ENCODE results near the gene GPR156. TPM values are rescaled to one million over a fixed set of nuclear protein-coding genes. Genes with fewer than 3 reads are reported as not detected.

GPR156 gene
- total RNA-seq, 1 donor from 2014 or later = 0.48 TPM

DNA sequence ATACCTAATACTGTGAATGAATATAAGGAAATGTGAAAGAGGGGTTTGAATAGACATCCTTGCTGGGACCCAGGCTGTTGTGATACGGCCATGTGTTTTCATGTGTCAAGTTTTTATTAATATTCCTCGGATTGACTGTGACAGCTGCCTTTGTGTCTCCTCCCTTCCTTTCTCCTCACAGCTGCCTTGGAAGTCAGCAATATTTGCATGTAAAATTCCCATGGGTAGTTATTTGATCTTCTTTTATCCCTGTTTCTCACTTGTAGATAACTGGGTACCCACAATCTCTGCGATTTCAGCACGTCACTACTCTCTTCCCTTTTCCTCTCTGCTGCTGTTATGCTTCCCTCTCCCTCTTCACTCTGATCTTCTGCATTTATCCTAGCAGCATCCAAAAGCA is 9.4 kb downstream of the GPR156 start:
- H3K27ac Mint-ChIP-seq (ENCODE audit: unreplicated experiment) = no peak overlapping the region
- no peaks in the 10 kb centered on the region for H3K36me3 Mint-ChIP-seq (ENCODE audit: unreplicated experiment)
- peaks cover 4% of the 10 kb centered on the region for H3K9me3 Mint-ChIP-seq (ENCODE audit: unreplicated experiment)
- H3K27me3 Mint-ChIP-seq (ENCODE audit: unreplicated experiment) = peaks cover 34% of the 10 kb centered on the region
- H3K4me3 Mint-ChIP-seq (ENCODE audit: unreplicated experiment) = no peak overlapping the region
- no peak for DNase-seq (ENCODE audit: extremely low spot score, unreplicated experiment)
- no peaks in the 10 kb centered on the region for H3K4me1 Mint-ChIP-seq (ENCODE audit: unreplicated experiment)
- TF ChIP-seq, protein P1, sequence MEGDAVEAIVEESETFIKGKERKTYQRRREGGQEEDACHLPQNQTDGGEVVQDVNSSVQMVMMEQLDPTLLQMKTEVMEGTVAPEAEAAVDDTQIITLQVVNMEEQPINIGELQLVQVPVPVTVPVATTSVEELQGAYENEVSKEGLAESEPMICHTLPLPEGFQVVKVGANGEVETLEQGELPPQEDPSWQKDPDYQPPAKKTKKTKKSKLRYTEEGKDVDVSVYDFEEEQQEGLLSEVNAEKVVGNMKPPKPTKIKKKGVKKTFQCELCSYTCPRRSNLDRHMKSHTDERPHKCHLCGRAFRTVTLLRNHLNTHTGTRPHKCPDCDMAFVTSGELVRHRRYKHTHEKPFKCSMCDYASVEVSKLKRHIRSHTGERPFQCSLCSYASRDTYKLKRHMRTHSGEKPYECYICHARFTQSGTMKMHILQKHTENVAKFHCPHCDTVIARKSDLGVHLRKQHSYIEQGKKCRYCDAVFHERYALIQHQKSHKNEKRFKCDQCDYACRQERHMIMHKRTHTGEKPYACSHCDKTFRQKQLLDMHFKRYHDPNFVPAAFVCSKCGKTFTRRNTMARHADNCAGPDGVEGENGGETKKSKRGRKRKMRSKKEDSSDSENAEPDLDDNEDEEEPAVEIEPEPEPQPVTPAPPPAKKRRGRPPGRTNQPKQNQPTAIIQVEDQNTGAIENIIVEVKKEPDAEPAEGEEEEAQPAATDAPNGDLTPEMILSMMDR (IDR thresholded peaks at IDR 0.05) = no peak

- TF ChIP-seq, protein P1 (IDR thresholded peaks at IDR 0.05) = no peak
- H3K36me3 Mint-ChIP-seq (ENCODE audit: unreplicated experiment) = no peaks in the 10 kb centered on the region
- H3K27ac Mint-ChIP-seq (ENCODE audit: unreplicated experiment) = no peak overlapping the region
- DNase-seq (ENCODE audit: extremely low spot score, unreplicated experiment) = no peak
- H3K27me3 Mint-ChIP-seq (ENCODE audit: unreplicated experiment) = peaks cover 39% of the 10 kb centered on the region
- H3K4me1 Mint-ChIP-seq (ENCODE audit: unreplicated experiment) = no peaks in the 10 kb centered on the region
- H3K4me3 Mint-ChIP-seq (ENCODE audit: unreplicated experiment) = no peak overlapping the region
- peaks cover 4% of the 10 kb centered on the region for H3K9me3 Mint-ChIP-seq (ENCODE audit: unreplicated experiment)
Measured at GRCh38 chr3:120274739-120275167, 10.3 kb downstream of the GPR156 start.

- Mint-ChIP-seq H3K9me3 (ENCODE audit: unreplicated experiment) (no peaks in the 10 kb centered on the region), H3K27ac (ENCODE audit: unreplicated experiment) (no peak overlapping the region), H3K27me3 (ENCODE audit: unreplicated experiment) (peaks cover 36% of the 10 kb centered on the region), H3K4me1 (ENCODE audit: unreplicated experiment) (no peaks in the 10 kb centered on the region), H3K4me3 (ENCODE audit: unreplicated experiment) (no peak overlapping the region), H3K36me3 (ENCODE audit: unreplicated experiment) (no peaks in the 10 kb centered on the region)
- DNase-seq (ENCODE audit: extremely low spot score, unreplicated experiment) = no peak
- TF ChIP-seq, protein P1 (IDR thresholded peaks at IDR 0.05) = no peak
Measured at GRCh38 chr3:120272286-120272685, 12.7 kb downstream of the GPR156 start.

DNA sequence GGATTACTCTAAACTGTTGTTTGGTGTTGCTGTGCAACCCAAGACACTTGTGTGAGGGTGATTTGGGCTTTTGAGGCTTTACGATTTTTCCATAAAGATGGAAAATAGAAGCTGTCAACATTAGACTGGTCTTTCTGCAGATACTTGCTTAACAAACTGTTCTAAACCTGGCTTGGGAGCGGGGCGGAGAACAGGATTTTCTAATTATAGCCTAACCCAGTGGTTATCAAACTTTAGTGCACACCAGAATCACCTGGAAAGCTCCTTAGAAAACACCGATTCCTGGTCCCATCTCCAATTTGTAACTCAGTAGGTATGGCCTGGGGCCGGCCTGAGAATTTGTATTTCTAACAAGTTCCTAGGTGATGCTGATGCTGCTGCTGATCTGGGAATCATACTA is 19.0 kb downstream of the GPR156 start:
- TF ChIP-seq, protein P1 (IDR thresholded peaks at IDR 0.05) = no peak
- no peaks in the 10 kb centered on the region for H3K4me1 Mint-ChIP-seq (ENCODE audit: unreplicated experiment)
- H3K9me3 Mint-ChIP-seq (ENCODE audit: unreplicated experiment) = no peaks in the 10 kb centered on the region
- no peaks in the 10 kb centered on the region for H3K36me3 Mint-ChIP-seq (ENCODE audit: unreplicated experiment)
- peaks cover 14% of the 10 kb centered on the region for H3K27me3 Mint-ChIP-seq (ENCODE audit: unreplicated experiment)
- no peak overlapping the region for H3K4me3 Mint-ChIP-seq (ENCODE audit: unreplicated experiment)
- H3K27ac Mint-ChIP-seq (ENCODE audit: unreplicated experiment) = no peak overlapping the region
- DNase-seq (ENCODE audit: extremely low spot score, unreplicated experiment) = no peak

DNA sequence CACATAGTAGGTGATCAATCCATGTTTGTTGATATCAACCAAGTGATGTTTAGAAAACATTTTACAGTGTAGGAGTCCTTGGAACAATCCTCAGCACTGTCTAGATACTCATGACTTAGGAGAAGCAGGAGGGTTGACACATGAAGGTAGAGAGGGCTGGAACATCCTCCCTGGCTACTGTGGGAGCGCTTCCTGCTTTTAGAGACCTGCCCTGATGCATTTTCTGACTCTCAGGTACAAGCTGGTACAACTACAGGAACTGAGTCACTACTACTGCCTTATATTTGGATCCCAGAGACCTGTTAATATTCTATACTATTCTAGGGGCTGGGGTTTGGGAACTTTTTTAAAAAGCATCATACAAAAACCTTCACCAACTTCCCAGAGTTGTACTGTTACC is 20.1 kb downstream of the GPR156 start:
- Mint-ChIP-seq H3K4me1 (ENCODE audit: unreplicated experiment) (no peaks in the 10 kb centered on the region), H3K4me3 (ENCODE audit: unreplicated experiment) (no peak overlapping the region), H3K27me3 (ENCODE audit: unreplicated experiment) (peaks cover 12% of the 10 kb centered on the region), H3K36me3 (ENCODE audit: unreplicated experiment) (no peaks in the 10 kb centered on the region), H3K9me3 (ENCODE audit: unreplicated experiment) (no peaks in the 10 kb centered on the region), H3K27ac (ENCODE audit: unreplicated experiment) (no peak overlapping the region)
- TF ChIP-seq, protein P1 (IDR thresholded peaks at IDR 0.05) = no peak
- DNase-seq (ENCODE audit: extremely low spot score, unreplicated experiment) = no peak

Measured in osteocyte (in vitro differentiated cells).